Inferior parietal cortex (tissue), 1 donor: Measurements from ENCODE around the gene LRMDA.

Source experiments
- DNase-seq: peaks from one replicate; pipeline ENCODE4 v3.0.0-alpha.2; 2016; ENCODE audit errors: extremely low spot score

The LRMDA gene

DNA sequence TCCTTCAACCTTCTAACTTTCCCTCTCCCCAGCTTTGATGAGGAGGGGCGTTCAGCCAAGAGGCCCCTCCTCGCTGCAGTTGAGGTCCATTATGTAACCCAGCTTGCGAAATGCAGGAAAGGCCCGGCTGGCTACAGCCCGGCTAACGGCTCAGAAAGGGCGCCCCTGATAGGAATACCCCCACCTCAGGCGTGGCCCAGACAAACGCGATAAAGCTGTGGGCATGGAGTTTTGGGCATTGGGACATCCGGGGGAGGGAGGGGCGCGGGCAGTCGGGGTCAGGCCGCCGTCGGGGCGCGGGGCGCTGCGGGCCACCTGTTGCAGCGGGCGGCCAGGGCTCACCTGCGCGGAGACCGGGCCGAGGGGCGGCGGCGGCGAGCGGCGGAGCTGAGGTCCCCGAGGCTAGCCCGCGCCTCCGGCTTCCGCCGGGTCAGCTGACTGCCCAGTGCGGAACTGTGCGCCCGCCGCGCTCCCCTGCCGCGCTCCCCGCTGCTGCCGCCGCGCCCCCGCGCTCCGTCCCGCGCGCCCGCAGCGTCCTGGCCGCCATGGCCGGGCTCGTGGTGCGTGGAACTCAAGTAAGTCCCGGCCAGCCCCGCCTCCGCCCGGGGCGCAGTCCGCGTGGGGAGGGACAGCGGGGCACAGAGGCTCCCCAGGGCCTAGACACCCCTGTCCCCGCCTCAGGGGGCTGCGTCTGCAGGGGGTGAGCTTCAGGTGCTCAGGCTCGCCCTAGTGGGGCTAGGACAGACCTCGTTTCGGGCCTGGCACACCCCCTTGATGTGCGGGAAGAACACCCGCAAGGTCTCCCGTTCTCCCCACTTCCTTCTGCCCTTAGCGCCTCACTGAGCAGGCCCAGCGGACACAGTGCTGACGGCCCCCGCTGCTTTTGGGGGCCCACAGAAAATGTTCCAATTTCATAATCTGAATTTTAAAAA, at the start of gene LRMDA:
Gene LRMDA, plus strand, starts transcription at position 445 of the 932 bp plus-strand sequence.
- no peak for DNase-seq

DNA sequence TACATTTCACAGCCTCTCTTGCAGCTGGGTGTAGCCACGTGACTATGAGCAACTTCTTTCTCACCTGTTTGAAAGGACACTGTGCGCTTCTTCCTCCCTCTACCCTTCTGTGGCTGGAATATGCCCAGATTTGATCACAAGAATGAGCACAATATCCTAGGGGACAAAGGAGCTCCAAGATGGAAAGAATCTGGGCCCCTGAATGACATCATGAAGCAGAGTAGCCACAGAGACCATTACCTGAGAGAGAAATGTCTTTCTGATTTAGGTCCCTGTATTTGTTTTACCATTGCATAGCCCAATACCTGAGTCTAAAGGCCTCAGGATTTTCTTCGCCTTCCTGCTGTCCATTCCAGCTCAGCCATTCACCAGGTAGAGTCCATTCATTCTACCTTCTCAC, 45.3 kb upstream of the LRMDA start:
- DNase-seq: no peak

DNA sequence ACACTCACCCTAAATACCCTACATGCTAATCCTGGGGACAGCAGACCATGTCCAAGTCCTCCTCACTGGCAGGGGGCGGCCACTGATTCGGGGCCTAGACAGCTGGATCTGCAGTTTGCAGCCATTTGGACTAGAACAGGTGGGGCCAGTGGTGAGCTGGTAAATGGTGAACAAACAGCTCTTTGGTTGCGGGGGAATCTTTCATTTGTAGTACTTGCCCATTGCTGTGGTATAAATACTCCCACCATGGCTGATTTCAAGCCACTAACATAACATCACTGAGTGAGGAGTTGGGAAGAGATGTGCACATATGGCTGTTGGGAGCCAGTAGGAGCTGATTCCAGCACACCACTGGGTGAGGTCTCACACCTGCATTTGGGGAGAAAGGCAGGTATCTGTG, 43.3 kb upstream of the LRMDA start:
- DNase-seq: no peak

DNA sequence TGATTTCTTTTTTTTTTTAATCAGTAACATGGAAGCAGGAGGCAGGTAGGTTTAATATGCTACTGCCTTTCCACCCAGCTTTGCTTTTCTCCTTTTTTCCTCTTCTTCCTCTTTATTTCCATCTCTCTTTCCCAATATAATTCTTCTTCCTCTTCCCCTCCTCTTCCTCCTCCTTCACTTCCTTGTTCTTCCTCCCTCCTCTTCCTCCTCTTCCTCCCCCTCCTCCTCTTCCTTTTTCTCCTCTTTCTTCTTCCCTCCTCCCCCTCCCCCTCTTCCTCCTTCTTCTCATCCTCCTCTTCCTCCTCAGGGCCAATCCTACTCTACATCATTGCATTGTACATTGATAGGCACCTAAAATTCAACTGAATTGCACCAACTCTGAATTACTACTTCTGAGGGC, 41.2 kb upstream of the LRMDA start:
- DNase-seq: no peak

DNA sequence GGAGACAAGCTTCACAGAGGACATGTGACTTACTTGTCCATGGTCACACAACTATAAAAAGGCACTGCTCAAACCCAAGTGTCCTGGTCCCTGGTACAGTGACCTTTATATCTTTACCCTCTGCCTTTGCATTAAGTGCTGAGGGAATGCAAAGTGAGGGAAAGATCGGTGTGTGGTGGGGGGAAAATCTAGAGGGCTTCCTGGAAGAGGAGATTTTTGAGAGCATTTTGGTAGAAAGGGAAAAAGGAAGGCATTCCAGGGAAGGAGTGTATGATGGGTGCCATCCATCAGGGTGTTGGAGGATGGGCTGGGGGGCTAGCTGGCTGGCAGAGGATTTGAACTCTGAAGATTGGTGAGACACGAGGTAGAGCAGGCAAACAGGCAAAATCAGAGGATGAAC, 39.2 kb upstream of the LRMDA start:
- no peak for DNase-seq

DNA sequence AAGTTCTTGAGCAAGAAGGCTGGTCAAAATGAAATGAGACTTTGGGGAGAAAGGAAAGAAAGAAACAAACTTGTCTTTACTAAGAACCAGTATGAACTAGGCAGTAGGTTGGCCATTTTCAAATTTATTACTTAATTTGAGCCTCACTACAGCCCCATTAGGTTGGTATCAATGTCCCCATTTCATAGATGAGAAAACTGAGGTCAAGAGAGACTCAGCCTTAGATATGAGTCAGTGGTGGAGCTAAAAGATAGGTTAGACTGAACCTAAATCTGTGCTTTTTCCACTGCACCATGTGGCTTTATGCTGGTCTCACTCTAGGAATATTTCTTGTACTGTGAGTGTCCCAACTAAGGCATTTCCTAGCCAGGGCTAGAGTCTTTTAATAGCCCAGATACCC, 38.7 kb upstream of the LRMDA start:
- no peak for DNase-seq

DNA sequence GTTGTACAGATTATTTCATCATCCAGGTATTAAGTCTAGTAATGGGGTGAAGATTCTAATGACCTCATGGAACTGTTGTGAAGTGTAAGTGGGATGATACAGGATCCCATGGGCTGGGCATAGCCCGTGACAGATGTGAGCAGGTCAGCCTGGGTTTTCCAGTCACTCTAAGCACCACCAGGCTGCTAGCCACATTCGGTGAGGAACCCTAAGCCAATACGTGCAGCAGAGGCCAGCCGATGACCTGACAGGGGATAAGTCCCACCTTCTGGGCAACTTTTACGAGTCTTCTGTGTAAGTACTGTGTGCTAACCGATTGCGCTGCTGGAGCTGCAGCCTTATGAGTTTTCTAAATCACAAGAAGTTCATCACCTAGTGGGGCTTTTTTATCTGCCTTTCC, 37.2 kb upstream of the LRMDA start:
- no peak for DNase-seq

DNA sequence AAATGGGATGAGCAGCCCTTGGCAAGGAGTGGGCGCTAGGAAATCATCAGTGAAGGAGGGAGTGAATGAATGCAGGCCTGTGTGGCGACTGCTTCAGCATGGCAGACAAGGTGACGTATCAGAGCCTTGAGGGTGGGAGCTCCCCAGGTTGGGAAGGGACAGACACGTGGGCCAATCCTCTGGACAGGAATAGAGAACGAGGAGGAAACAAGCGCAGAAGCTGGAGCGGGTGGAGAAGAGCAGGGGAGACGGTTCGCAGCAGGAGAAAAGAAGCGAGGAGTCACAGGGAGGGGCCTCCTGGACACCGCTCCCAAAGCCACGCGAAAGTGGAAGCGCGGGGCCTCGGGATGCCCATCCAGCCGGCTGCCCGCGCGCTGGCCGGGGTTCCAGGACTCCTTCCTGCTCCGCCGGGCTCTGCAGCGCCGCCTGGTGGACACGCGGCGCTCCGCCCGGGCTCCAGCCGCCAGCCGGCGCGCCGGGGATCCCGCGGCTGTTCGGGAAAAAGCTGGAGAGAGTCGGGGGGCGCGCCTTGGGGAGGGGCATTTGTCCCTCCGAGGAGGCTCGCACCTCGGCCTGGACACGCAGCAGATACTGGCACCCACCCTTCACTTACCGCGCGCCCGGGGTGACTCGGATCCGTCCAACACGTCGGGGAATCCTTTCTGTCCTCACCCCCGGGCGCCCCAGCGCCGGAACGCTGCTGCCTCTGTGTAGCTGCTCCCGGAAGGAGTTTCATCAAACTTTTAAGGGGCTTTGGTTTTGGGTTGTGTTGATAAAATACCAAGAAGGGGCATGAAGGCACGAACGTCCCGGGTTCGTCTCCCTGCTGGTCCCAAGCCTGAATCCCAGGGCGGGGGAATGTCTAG, 36.1 kb upstream of the LRMDA start:
- DNase-seq: no peak

DNA sequence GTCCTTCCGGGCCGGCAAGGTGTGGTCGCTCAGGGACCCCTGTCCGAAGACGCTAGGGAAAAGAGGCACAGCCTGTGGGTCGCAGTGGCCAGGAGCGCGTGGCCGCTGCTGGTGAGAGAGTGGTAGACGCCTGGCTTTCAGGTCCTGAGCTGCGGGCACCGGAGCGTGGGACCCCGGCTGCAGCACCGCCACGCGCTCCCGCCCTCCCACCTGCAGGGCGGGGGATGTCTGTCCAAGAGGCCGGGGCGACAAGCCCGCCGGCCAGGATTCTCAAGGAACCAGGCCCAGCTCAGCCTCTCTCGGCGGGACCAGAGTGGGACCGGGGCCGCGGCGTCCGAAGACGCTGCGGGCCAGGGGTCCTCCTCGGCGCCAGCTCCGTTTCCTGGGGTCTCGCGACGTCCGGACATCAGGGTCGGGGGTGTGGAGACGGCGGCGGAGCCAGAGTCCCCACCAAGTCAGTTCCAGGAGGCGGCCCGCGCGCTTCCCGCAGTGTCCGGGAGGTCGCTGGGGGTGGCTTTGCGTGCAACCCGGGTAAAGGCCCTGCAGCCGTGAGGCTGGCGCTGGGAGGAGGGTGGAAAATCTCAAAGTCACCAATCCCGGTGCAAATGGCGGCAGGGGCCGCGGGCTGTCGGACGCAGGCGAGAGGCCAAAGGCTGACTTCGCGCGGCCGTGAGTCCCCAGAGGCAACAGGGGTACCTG, 35.3 kb upstream of the LRMDA start:
- no peak for DNase-seq

DNA sequence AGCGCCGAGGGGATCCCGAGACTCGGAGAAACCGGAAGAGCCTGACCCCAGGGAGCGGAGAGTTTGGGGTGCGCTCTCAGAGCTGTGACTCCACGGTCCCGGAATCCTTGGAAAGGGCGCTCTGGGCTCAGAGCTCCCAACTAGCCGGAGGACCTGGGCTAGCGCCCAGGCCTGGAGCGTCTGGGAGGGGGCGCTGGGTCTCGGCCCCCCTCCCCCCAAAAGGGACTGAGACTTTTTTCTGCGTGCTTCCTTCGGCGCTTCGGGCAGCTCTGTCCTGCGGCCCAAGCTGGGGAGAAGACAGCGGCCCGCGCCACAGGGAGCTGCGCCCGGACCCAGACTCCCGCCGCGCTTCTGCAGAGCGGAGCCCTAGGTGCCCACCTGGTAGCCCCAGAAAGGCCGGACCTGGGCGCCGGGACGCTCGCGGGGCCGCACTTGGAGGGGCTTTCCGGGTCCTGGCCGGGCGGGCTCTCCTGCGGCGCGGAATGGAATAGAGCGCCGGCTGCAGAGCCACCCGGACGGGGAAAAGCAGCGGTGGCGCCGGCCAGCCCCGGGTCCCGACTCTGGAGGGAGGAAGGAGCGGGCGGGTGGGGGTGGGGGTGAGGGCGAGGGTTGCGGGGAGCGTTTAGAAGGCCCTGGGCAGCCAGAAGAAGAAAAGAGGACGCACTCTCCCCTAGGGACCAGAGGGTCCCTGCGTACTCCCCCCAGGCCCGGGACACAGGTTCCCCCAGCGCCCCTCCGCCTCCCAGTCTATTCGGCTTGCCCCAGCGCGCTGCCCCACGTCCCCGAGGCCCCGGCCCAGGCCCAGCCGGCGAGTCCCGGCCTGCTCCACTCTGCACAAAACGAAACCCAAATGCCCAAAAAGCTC, 34.6 kb upstream of the LRMDA start:
- DNase-seq: no peak

DNA sequence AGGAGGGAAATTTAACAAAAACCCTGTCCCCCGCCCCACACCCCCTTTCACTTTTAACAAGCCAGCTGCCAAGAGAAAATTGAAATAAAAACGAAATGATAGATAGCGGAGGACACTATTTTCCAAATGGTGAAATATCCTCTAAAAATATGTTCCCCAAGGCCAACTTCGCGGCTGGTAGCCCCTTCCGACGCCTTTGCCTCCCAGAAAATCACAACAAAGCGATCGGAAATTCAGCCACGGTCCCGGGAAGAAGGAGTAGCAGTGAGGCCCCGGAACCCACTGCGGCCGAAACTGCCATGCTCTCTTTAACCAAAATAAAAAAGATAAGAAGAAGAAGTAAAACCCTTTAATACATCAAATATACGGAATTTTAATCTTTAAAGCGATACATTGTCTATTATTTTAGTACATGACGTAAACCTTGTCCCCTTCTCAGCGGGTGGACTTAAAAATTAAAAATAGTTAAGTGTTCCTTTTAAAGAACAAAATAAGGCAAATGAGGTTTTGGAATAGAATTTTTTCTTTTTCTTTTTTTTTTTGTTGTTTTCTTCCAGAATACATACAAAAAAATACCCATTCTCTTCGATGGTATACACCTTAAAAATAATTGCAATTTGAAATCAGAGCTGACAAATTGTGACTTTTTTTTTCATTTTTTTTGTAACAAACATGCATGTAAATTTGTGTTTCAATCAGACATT, 33.8 kb upstream of the LRMDA start:
- DNase-seq: no peak

DNA sequence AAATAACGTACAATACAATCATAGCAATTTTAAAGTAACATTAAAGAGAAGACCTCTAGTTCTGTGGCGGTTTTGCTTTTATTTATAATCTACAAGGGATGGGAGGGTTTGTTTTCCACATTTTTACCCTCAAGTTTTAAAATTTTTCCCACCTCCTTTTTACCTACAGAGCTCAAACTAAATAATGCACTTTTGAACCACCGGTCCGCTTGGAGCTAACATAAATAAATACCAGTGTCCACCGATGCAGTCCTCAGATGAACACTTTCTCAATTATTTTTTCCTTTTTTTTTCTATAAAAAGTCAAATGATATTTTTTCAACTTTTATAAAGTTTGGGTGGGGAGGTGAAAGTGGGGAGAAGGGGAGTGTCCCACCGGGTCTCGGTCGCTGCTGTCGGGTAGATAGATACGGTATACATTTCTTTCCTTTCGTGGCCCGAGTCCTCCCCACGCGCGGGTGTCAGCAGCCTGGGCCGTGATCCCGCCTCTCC, 33.2 kb upstream of the LRMDA start:
- DNase-seq: no peak

DNA sequence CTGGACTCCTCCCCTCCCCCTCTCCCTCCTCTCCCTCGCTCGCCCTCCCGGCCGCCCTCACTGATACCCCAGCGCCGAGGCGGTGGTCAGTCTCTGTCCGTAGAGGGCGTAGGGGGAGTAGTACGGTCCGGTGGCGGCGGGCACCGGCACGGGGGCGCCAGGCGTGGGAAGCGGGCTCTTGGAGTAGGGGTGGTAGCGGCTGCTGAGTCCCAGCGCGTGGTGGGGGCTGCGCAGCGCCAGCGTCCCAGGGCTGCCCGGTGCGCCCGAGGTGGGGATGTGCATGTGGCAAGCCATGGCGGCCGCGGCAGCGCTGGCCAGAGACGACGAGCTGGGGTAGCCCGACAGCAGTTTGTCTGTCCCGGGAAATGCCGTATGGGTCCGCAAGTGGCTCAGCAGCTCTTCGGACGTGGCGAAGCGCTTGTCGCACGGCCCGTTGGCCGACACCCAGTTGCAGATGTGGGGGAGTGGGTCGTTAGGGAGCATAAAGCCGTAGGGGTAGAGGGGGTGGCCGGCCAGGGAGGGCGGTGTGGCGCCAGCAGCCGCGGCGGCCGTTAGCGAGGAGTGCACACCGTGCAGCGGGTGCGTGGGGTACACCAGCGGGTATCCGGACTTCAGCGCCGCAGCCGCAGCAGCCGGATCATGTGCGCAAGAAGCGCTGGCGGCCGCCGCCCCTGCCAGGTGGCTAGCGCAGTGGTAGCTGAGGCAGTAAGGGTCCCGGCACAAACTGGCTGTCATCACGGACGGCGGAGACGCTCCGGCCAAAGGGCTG, 32.5 kb upstream of the LRMDA start:
- no peak for DNase-seq

DNA sequence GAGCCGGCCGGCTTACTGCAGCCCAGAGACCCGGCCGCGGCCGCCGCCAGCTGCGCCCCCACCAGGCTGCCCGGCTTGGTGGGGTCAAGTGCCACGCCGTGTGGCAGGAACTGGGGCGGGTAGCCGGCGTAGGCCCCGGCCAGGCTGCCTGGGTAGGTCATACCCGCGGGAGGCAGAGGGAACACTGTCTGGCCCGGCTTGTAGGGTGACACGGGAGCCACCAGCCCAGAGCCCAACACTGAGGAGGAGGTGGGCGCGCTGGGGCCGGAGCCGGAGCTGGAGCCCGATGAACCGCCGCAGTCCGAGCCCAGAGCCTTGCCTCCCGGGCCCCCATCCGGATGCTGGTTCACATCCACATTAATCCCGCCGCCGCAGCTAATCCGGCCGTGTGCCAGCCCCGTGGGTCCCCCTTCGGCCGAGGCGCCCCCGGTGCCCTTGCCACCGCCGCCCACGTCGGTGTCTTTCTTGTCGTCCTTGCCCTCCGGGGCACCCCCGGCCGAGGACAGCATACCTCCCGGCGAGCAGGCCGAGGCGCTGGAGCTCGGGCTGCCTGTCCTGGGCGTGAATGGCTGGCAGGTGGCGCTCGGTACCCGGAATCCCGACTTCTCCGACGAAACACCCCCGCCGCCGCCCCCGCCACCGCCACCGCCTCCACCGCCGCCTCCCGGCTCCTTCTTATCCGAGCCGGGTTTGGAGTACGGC, 31.8 kb upstream of the LRMDA start:
- DNase-seq: no peak

DNA sequence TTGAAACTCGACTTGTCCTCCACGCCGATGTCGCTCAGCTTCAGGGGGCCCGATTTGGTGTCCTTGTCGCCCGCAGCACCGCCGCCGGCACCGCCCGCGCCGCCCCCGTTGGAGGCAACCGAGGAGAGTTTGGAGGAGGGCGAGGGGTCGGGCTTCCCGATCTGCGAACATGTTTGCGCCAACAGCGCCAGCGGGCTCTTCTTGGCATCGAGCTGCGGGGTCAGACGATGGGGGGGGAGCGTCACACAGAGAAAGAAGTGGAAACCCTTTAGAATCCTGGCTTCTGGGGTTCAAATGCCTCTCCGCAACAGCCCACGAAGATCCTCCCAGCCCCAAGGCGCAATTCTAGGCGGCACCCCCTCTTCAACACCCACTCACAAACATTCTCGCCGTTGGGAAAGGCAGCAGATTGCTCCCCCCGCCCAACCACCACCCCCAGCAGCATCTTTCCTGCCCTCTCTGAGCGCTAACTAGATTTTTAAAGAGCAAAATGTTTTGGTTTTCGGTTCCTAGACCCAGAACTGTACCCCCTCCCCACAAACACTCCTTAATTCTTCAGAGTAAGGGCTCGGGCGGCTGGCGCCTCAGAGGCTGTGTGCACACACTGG, 31.2 kb upstream of the LRMDA start:
- DNase-seq: no peak

DNA sequence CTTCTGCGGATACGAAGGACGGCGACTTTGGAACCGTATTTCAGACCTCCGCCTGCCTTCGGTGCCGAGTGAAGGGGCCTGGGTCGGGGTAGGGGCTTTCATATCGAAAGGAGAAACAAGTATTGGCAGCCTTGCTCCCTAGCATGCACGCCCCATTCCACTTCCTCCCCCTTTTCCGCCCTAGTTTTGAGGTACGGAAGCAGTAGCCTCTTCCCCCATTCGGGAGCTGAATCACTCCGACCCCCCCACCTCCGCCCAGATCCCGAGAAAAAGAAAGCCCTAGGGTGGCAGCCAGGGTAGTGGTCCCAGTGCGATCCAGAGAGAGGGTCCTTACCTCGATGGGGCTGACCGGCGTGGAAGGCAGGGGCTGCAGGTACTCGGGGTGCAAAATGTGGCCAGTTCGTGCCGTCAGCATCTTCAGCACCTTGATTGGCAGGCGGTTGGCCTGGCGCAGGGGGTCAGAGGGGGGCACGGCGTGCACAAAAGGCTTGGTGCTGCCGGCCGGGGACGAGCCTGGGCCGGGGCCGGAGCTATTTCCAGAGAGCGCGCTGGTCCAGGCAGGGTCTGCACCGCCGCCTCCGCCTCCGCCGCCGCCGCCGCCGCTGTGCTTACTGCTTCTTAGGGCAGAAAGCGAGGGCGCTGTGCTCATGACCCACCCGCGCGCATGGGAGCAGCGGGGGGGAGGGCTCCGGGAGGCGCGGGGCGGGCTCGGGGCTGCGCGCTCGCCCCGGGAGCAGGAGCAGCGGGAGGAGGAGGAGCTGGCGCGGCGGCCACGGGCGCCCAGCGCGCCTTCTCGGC, 30.5 kb upstream of the LRMDA start:
- DNase-seq: no peak

DNA sequence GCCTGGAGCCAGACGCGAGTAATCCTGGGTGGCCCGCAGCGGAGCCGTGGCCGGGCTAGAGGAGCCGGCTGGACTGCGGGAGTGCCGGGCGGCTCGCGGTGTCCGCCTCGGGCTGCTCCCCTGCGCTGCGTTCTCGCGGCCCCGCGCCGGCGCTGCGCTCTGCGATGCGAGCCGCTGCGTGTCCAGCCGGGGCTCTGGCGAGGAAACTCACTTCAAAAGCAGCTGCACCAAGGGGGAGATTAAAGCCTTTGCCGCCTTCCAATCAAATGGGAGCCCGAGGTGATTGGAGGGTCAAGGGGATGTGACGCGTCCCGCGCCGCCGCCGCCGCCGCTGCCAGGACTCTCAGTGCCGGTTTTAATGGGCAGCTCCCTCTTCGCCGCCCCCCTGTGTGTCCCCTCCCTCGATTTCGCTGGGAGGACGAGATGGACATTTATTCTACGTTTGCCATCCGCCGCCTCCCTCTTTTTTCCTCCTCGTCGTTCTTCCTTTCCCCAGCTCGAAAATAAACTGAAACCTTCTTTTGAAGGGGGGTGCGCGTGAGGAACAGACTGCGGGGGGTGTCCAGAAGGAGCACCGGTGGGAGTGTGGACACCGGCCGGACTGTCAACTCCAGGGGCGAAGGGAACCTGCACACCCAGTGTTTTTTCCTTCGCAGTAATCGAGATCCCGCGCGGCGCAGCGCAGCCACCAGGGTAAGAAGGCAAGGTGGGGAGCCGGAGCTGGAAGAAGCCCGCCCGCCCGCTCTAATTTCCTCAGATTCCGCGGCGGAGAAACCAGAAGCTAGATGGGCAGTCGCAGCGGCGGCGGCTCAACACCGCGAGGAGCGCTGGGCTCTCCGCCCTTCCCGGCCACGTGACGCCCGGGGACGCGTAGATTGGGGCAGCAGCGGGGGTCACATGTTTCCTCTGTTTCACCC, 29.6 kb upstream of the LRMDA start, which contains the start of gene ZNF503:
Gene ZNF503, minus strand, starts transcription at position 196 of the 917 bp plus-strand sequence. CDS start 345 bp downstream, outside the sequence.
- peak; percentile 85 for DNase-seq
